Lower lobe of right lung (tissue), 2 donors: ENCODE measurements around the gene REEP1. TPM values are rescaled to one million over a fixed set of nuclear protein-coding genes. Genes with fewer than 3 reads are reported as not detected.

Source experiments
- ATAC-seq, 2 donors: fragments of 200-7000 bp; cut with Tn5 transposase; one replicate each; pipeline ENCODE4 v1.9.1; 2020 to 2022; ENCODE audit warnings: mild to moderate bottlenecking in 2 of 2, moderate library complexity in 2 of 2
- DNase-seq: peaks from one replicate; pipeline ENCODE4 v3.0.0-alpha.2; 2020
- H3K27ac ChIP-seq: fragments of 200-600 bp; one replicate; pipeline ENCODE4 v1.8.0; 2022
- H3K27me3 ChIP-seq: fragments of 200-600 bp; one replicate; pipeline ENCODE4 v1.8.0; 2022; ENCODE audit warnings: low read depth
- H3K36me3 ChIP-seq: fragments of 200-600 bp; one replicate; pipeline ENCODE4 v1.8.0; 2022; ENCODE audit warnings: mild to moderate bottlenecking
- H3K4me1 ChIP-seq: fragments of 200-600 bp; one replicate; pipeline ENCODE4 v1.8.0; 2022
- H3K4me3 ChIP-seq: fragments of 200-600 bp; one replicate; pipeline ENCODE4 v1.8.0; 2022; ENCODE audit warnings: mild to moderate bottlenecking
- H3K9me3 ChIP-seq: fragments of 200-600 bp; one replicate; pipeline ENCODE4 v1.8.0; 2022
- CTCF ChIP-seq: fragments of 200-600 bp; IDR thresholded peaks from one replicate; pipeline ENCODE4 v1.8.0; 2022; ENCODE audit warnings: antibody characterized with exemption, mild to moderate bottlenecking
- intact Hi-C: fragments of 100-400 bp; cut with DNase I; formaldehyde crosslinking; loops from one replicate; pipeline ENCODE4 v1.11.0; 2022
- total RNA-seq: library from RNA; stranded (reverse); fragmentation: NEBNext Ultra II Directional; extraction: Animal tissue kit (Norgen Biotek cat#: 25700); gene quantifications from one replicate; pipeline ENCODE4 v1.2.1, GENCODE V29; 2021
- donor health status: DM: no; HTN: yes; CAD: no; lungs with severe emphysema.

REEP1 gene
- total RNA-seq, 1 donor from 2014 or later: 6.9 TPM

- no peaks in the 10 kb centered on the region for H3K27me3 ChIP-seq
- no peak overlapping the region for H3K27ac ChIP-seq
- DNase-seq (no peak), ATAC-seq (peak in 1 of 2 donors; percentile 4)
- intact Hi-C loops: no loop called here
- H3K36me3 ChIP-seq: no peaks in the 10 kb centered on the region
- no peaks in the 10 kb centered on the region for H3K9me3 ChIP-seq
- H3K4me3 ChIP-seq: no peak overlapping the region
- peaks cover 18% of the 10 kb centered on the region for H3K4me1 ChIP-seq
- no peak for TF ChIP-seq CTCF
These were observed 93.3 kb downstream of the REEP1 start for GRCh38 chr2:86243950-86244733.

- intact Hi-C loops: no loop called here
- H3K27ac ChIP-seq: no peak overlapping the region
- peaks cover 18% of the 10 kb centered on the region for H3K4me1 ChIP-seq
- DNase-seq (no peak), ATAC-seq (peak; percentile 75 to 78)
- no peak overlapping the region for H3K4me3 ChIP-seq
- TF ChIP-seq CTCF: no peak
- H3K9me3 ChIP-seq: no peaks in the 10 kb centered on the region
- no peaks in the 10 kb centered on the region for H3K36me3 ChIP-seq
- H3K27me3 ChIP-seq: no peaks in the 10 kb centered on the region
These were observed 94.2 kb downstream of the REEP1 start for GRCh38 chr2:86243272-86243671.

- Histone ChIP-seq H3K9me3 (no peaks in the 10 kb centered on the region), H3K27me3 (no peaks in the 10 kb centered on the region), H3K36me3 (no peaks in the 10 kb centered on the region), H3K27ac (no peak overlapping the region), H3K4me3 (no peak overlapping the region), H3K4me1 (peaks cover 18% of the 10 kb centered on the region)
- DNase-seq (no peak), ATAC-seq (no peak)
- intact Hi-C loops: no loop called here
- no peak for TF ChIP-seq CTCF
These were observed 95.8 kb downstream of the REEP1 start for GRCh38 chr2:86241611-86242010.

GRCh38 chr2:86240251-86240650 is 97.2 kb downstream of the REEP1 start:
- no peak for DNase-seq
- Histone ChIP-seq H3K4me3 (no peak overlapping the region), H3K4me1 (peaks cover 18% of the 10 kb centered on the region), H3K27ac (no peak overlapping the region), H3K27me3 (no peaks in the 10 kb centered on the region), H3K9me3 (no peaks in the 10 kb centered on the region), H3K36me3 (no peaks in the 10 kb centered on the region)
- ATAC-seq: no peak
- TF ChIP-seq CTCF: no peak
- intact Hi-C loops: no loop called here

- Histone ChIP-seq H3K27me3 (no peaks in the 10 kb centered on the region), H3K36me3 (no peaks in the 10 kb centered on the region), H3K27ac (no peak overlapping the region), H3K9me3 (no peaks in the 10 kb centered on the region), H3K4me1 (peaks cover 18% of the 10 kb centered on the region), H3K4me3 (no peak overlapping the region)
- ATAC-seq (no peak), DNase-seq (no peak)
- intact Hi-C loops: no loop called here
- no peak for TF ChIP-seq CTCF
These were observed 97.7 kb downstream of the REEP1 start for GRCh38 chr2:86239745-86240144.
